Measurements from ENCODE around the gene C6orf15.

C6orf15 gene

GRCh38 chr6:31091680-31092079 lies 20.7 kb downstream of the C6orf15 start:
- no peaks in the 10 kb centered on the region for H3K9me3 ChIP-seq
- H3K4me3 ChIP-seq (ENCODE audit: low read depth, low read length), result no peak overlapping the region
- no peaks in the 10 kb centered on the region for H3K27me3 ChIP-seq
- peaks cover 12% of the 10 kb centered on the region; the same call in 1 of the 2 replicates for H3K4me1 ChIP-seq
- H3K36me3 ChIP-seq, result no peaks in the 10 kb centered on the region
- no peak for DNase-seq
- TF ChIP-seq CTCF (IDR thresholded peaks at IDR 0.05; ENCODE audit: low read depth, low read length), result no peak

GRCh38 chr6:31090973-31091364 lies 21.4 kb downstream of the C6orf15 start:
- DNase-seq, result no peak
- Histone ChIP-seq H3K4me3 (ENCODE audit: low read depth, low read length) (no peak overlapping the region), H3K4me1 (peaks cover 10% of the 10 kb centered on the region), H3K27me3 (no peaks in the 10 kb centered on the region), H3K36me3 (no peaks in the 10 kb centered on the region), H3K9me3 (no peaks in the 10 kb centered on the region)
- no peak for TF ChIP-seq CTCF (IDR thresholded peaks at IDR 0.05; ENCODE audit: low read depth, low read length)

- TF ChIP-seq CTCF (IDR thresholded peaks at IDR 0.05; ENCODE audit: low read depth, low read length), result no peak
- DNase-seq, result no peak
- Histone ChIP-seq H3K9me3 (no peaks in the 10 kb centered on the region), H3K27me3 (no peaks in the 10 kb centered on the region), H3K4me1 (peaks cover 10% of the 10 kb centered on the region), H3K36me3 (no peaks in the 10 kb centered on the region), H3K4me3 (ENCODE audit: low read depth, low read length) (no peak overlapping the region)
Observed at GRCh38 chr6:31090275-31090972, 22.0 kb downstream of the C6orf15 start.

GRCh38 chr6:31087494-31088089 lies 24.8 kb downstream of the C6orf15 start:
- DNase-seq, result peak; percentile 84
- no peak overlapping the region for H3K4me3 ChIP-seq (ENCODE audit: low read depth, low read length)

GRCh38 chr6:31086788-31087440 lies 25.5 kb downstream of the C6orf15 start:
- Histone ChIP-seq H3K27me3 (no peaks in the 10 kb centered on the region), H3K36me3 (no peaks in the 10 kb centered on the region), H3K4me1 (peaks cover 10% of the 10 kb centered on the region), H3K4me3 (ENCODE audit: low read depth, low read length) (no peak overlapping the region), H3K9me3 (no peaks in the 10 kb centered on the region)
- no peak for DNase-seq
- no peak for TF ChIP-seq CTCF (IDR thresholded peaks at IDR 0.05; ENCODE audit: low read depth, low read length)

More at GRCh38 chr6:31087494-31088089, 24.8 kb downstream of the C6orf15 start:
- no peaks in the 10 kb centered on the region for H3K27me3 ChIP-seq
- TF ChIP-seq CTCF (IDR thresholded peaks at IDR 0.05; ENCODE audit: low read depth, low read length), result peak; percentile 73
- H3K36me3 ChIP-seq, result no peaks in the 10 kb centered on the region
- peaks cover 10% of the 10 kb centered on the region for H3K4me1 ChIP-seq
- H3K9me3 ChIP-seq, result no peaks in the 10 kb centered on the region
